Neural progenitor cell (in vitro differentiated cells): ENCODE data around the gene EPB41. TPM values are rescaled to one million over a fixed set of nuclear protein-coding genes. Genes with fewer than 3 reads are reported as not detected.

ENCODE experiments used
- DNase-seq: peaks from one replicate; pipeline ENCODE4 v3.0.0-alpha.2; 2016; ENCODE audit warnings: low spot score
- H2AFZ ChIP-seq: fragments of 200-600 bp; sonication (generic); replicated peaks from 2 replicates; pipeline ENCODE4 v1.6.1; 2016; ENCODE audit warnings: antibody characterized with exemption
- H3F3A ChIP-seq: fragments of 200-600 bp; sonication (generic); 2 replicates; pipeline ENCODE4 v1.6.1; 2016; ENCODE audit warnings: antibody characterized with exemption, low read depth
- H3K27ac ChIP-seq: fragments of 200-600 bp; sonication (generic); 2 replicates; pipeline ENCODE4 v1.5.1; 2016; ENCODE audit warnings: mild to moderate bottlenecking
- H3K27me3 ChIP-seq: fragments of 200-600 bp; sonication (generic); 2 replicates; pipeline ENCODE4 v1.6.1; 2016; ENCODE audit warnings: mild to moderate bottlenecking, moderate library complexity
- H3K36me3 ChIP-seq: fragments of 200-600 bp; sonication (generic); 2 replicates; pipeline ENCODE4 v1.5.1; 2016
- H3K4me1 ChIP-seq: fragments of 200-600 bp; sonication (generic); 2 replicates; pipeline ENCODE4 v1.6.1; 2016; ENCODE audit warnings: mixed run types
- H3K4me2 ChIP-seq: fragments of 200-600 bp; sonication (generic); 2 replicates; pipeline ENCODE4 v1.6.1; 2016
- H3K4me3 ChIP-seq: fragments of 200-600 bp; sonication (generic); 2 replicates; pipeline ENCODE4 v1.5.1; 2016
- H3K79me2 ChIP-seq: fragments of 200-600 bp; sonication (generic); 2 replicates; pipeline ENCODE4 v1.6.1; 2016; ENCODE audit warnings: low read depth
- H3K9ac ChIP-seq: fragments of 200-600 bp; sonication (generic); 2 replicates; pipeline ENCODE4 v1.6.1; 2016
- H3K9me3 ChIP-seq: fragments of 200-600 bp; sonication (generic); 2 replicates; pipeline ENCODE4 v1.5.1; 2016; ENCODE audit warnings: low read depth
- H4K20me1 ChIP-seq: fragments of 200-600 bp; sonication (generic); 2 replicates; pipeline ENCODE4 v1.6.1; 2016; ENCODE audit warnings: low read depth
- H3K27ac Mint-ChIP-seq: 3 replicates; pipeline ENCODE4 v1.8.0; 2021; ENCODE audit warnings: mixed read lengths
- H3K27me3 Mint-ChIP-seq: 2 replicates; pipeline ENCODE4 v1.8.0; 2022; ENCODE audit warnings: low read depth, mild to moderate bottlenecking, inconsistent platforms, moderate library complexity, mixed read lengths; ENCODE audit not compliant: insufficient read depth
- H3K36me3 Mint-ChIP-seq: 3 replicates; pipeline ENCODE4 v1.8.0; 2021; ENCODE audit warnings: mixed read lengths
- H3K4me1 Mint-ChIP-seq: 3 replicates; pipeline ENCODE4 v1.8.0; 2021; ENCODE audit warnings: mixed read lengths
- H3K4me3 Mint-ChIP-seq: 3 replicates; pipeline ENCODE4 v1.8.0; 2021; ENCODE audit warnings: mild to moderate bottlenecking, moderate library complexity, mixed read lengths
- H3K9me3 Mint-ChIP-seq: 3 replicates; pipeline ENCODE4 v1.8.0; 2020; ENCODE audit warnings: mixed read lengths
- EZH2 ChIP-seq: fragments of 200-600 bp; sonication (generic); IDR thresholded peaks from 2 replicates; pipeline ENCODE4 v1.6.1; 2017; ENCODE audit warnings: antibody characterized with exemption, mild to moderate bottlenecking, moderate library complexity
- EZH2phosphoT487 ChIP-seq: fragments of 200-600 bp; sonication (generic); IDR thresholded peaks from 2 replicates; pipeline ENCODE4 v1.6.1; 2017; ENCODE audit warnings: antibody characterized with exemption
- total RNA-seq: library from RNA; depleted of rRNA; stranded (reverse); fragments of >200 nt; gene quantifications from 2 replicates; pipeline ENCODE4 v1.2.3, GENCODE V29; 2015; ENCODE audit warnings: low replicate concordance
- TF ChIP-seq, protein P1 (sequence below): fragments of 200-600 bp; sonication (generic); IDR thresholded peaks from 2 replicates; pipeline ENCODE4 v1.5.1; 2017; ENCODE audit warnings: antibody characterized with exemption, mild to moderate bottlenecking

EPB41 gene
- total RNA-seq, 1 donor from 2014 or later = 211 TPM

DNA sequence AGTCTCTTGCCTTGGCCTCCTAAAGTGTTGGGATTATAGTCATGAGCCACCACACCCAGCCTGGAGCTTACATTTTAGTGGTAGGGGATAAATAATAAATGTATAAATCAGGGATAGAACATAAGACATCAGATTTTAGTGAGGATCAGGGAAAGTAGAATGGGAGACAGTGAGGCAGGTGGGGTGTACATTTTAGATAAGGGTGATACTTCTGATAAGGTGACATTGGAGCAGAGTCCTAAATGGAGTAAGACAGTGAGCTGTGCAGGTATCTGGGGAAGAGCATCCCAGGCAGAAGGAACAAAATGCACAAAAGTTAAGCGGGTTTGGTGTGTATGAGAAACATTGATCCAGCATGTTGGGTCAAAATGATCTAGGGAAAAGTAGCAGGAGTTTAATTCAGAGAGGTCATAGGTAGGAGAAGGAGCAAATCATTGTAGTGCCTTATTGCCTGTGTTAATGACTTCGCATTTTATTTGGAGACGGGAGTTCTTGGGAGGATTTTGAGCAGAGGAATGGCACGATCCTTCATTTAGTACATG, 11.1 kb downstream of the EPB41 start:
- no peak overlapping the region for H3K4me3 Mint-ChIP-seq
- H3K27ac Mint-ChIP-seq = no peak overlapping the region

DNA sequence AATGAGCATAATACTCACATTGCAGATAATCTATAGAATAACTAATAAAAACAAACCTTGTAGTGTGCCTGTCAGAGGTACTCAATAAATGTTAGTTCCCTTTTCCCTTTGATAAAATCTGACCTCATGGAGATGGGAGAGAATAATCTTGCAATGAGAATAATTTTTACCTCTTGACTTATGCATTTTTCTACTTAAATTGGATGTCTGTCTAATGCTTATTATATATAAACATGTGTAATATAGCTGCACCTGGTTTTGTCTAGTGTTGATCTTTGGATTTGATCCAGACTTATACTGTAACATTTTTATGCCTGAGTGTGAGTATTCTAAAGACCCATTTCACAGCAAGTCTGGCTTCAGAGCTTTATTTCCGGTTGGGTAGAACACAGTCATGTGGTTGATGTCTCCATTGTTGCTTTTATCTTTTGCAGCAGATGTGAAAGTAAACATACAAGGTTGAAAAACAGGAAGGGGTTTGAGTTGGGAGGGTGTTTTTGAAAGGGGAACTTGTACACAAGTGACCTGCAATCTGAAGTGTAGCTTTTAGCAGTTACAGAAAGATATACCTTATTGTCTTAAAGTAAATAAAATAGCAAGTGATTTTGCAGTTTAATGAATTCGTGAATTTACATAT, 12.4 kb downstream of the EPB41 start:
- Histone ChIP-seq H3K9me3 (no peaks in the 10 kb centered on the region), H3K9ac (no peak overlapping the region), H3K4me2 (peak overlapping the region; percentile 84), H3K79me2 (peaks cover 100% of the 10 kb centered on the region), H3K36me3 (no peaks in the 10 kb centered on the region), H3K27me3 (no peaks in the 10 kb centered on the region), H3K4me1 (peaks cover 30% of the 10 kb centered on the region), H3F3A (peaks cover 41% of the 10 kb centered on the region), H3K27ac (peak overlapping the region; percentile 93), H4K20me1 (peaks cover 19% of the 10 kb centered on the region), H2AFZ (no peak overlapping the region), H3K4me3 (peak overlapping the region; percentile 29)
- Mint-ChIP-seq H3K27ac (no peak overlapping the region), H3K9me3 (no peaks in the 10 kb centered on the region), H3K27me3 (no peaks in the 10 kb centered on the region), H3K4me3 (no peak overlapping the region), H3K36me3 (no peaks in the 10 kb centered on the region), H3K4me1 (peaks cover 31% of the 10 kb centered on the region)
- DNase-seq = peak; percentile 23
- TF ChIP-seq EZH2phosphoT487 = no peak
- TF ChIP-seq, protein P1, sequence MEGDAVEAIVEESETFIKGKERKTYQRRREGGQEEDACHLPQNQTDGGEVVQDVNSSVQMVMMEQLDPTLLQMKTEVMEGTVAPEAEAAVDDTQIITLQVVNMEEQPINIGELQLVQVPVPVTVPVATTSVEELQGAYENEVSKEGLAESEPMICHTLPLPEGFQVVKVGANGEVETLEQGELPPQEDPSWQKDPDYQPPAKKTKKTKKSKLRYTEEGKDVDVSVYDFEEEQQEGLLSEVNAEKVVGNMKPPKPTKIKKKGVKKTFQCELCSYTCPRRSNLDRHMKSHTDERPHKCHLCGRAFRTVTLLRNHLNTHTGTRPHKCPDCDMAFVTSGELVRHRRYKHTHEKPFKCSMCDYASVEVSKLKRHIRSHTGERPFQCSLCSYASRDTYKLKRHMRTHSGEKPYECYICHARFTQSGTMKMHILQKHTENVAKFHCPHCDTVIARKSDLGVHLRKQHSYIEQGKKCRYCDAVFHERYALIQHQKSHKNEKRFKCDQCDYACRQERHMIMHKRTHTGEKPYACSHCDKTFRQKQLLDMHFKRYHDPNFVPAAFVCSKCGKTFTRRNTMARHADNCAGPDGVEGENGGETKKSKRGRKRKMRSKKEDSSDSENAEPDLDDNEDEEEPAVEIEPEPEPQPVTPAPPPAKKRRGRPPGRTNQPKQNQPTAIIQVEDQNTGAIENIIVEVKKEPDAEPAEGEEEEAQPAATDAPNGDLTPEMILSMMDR = no peak

More for the DNA sequence above, 11.1 kb downstream of the EPB41 start:
- Histone ChIP-seq H3K36me3 (no peaks in the 10 kb centered on the region), H3K4me3 (no peak overlapping the region), H3F3A (peaks cover 41% of the 10 kb centered on the region), H3K9ac (no peak overlapping the region), H3K4me2 (no peak overlapping the region), H3K27ac (peak overlapping the region; percentile 41), H3K9me3 (no peaks in the 10 kb centered on the region), H4K20me1 (peaks cover 23% of the 10 kb centered on the region), H2AFZ (no peak overlapping the region), H3K4me1 (peaks cover 30% of the 10 kb centered on the region), H3K27me3 (no peaks in the 10 kb centered on the region), H3K79me2 (peaks cover 100% of the 10 kb centered on the region)
- TF ChIP-seq, protein P1 = no peak
- TF ChIP-seq EZH2 (no peak), EZH2phosphoT487 (no peak)
- no peaks in the 10 kb centered on the region for H3K27me3 Mint-ChIP-seq
- DNase-seq = no peak
- H3K4me1 Mint-ChIP-seq = peaks cover 31% of the 10 kb centered on the region
- H3K36me3 Mint-ChIP-seq = no peaks in the 10 kb centered on the region
- no peaks in the 10 kb centered on the region for H3K9me3 Mint-ChIP-seq

DNA sequence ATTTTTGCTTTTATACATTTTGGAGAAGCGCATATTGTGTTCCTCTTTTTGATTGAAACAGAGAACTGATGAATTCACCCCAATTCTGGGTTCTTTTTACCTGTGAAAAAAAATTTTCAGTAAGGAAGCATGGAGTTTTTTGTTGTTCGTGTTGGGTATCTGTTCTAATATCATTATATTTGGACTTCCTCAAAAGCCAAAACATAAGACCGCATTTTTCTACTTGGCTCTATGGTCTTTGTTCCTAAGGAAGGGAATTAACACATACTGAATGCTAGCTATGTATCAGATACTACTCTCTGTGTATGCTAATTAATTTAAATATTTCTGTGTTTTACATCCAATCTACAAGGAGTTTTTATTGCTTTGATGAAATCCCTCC, 12.9 kb downstream of the EPB41 start:
- Histone ChIP-seq H3K4me2 (peak overlapping the region; percentile 84), H3K79me2 (peaks cover 100% of the 10 kb centered on the region), H3K9me3 (no peaks in the 10 kb centered on the region), H3K4me1 (peaks cover 30% of the 10 kb centered on the region), H2AFZ (no peak overlapping the region), H3K36me3 (no peaks in the 10 kb centered on the region), H3K27me3 (no peaks in the 10 kb centered on the region), H4K20me1 (peaks cover 19% of the 10 kb centered on the region), H3K9ac (no peak overlapping the region), H3K4me3 (peak overlapping the region; percentile 29), H3F3A (peaks cover 41% of the 10 kb centered on the region), H3K27ac (peak overlapping the region; percentile 93)
- H3K36me3 Mint-ChIP-seq = no peaks in the 10 kb centered on the region
- H3K27ac Mint-ChIP-seq = no peak overlapping the region
- H3K4me3 Mint-ChIP-seq = no peak overlapping the region
- H3K4me1 Mint-ChIP-seq = peaks cover 31% of the 10 kb centered on the region
- H3K27me3 Mint-ChIP-seq = no peaks in the 10 kb centered on the region
- TF ChIP-seq EZH2phosphoT487 (no peak), EZH2 (no peak)
- TF ChIP-seq, protein P1 = no peak
- H3K9me3 Mint-ChIP-seq = no peaks in the 10 kb centered on the region
- DNase-seq = no peak
